Measurements from ENCODE around the gene PCBP3. TPM values are rescaled to one million over a fixed set of nuclear protein-coding genes. Genes with fewer than 3 reads are reported as not detected.

Gene PCBP3
- total and polyA plus RNA-seq, 10 of the 15 experiments (the other 5 are each of a cell fraction or from before 2014, with no cell fraction given), result 0.09 to 1.3 (median 0.46) TPM; not detected in 3

- ChIA-PET CTCF (interaction anchor here (1.5 kb wide), 1 partner anchor 10 kb away, joined by 6 read pairs; no protein-coding TSS in a partner anchor), RAD21 (ENCODE audit: unreplicated experiment) (no interaction called here), POLR2A (no interaction called here), SMC1A (ENCODE audit: uncharacterized antibody, unreplicated experiment) (no interaction called here)
- H3K27me3 ChIP-seq (replicated peaks in 1 of 2; ENCODE audit: control insufficient read depth in 2 of 2, insufficient read depth in 2 of 2, low read length in 1 of 2), result no peaks in the 10 kb centered on the region
- no peak overlapping the region for H3K4me3 ChIP-seq
- no peaks in the 10 kb centered on the region; the same call in 2 of the 3 replicates for H3K9me3 ChIP-seq (replicated peaks; ENCODE audit: control insufficient read depth, insufficient read depth, low read length)
- H3K9ac ChIP-seq (ENCODE audit: control insufficient read depth, insufficient read depth, low read length), result no peak overlapping the region
- no peak overlapping the region for H3K4me2 ChIP-seq (ENCODE audit: control insufficient read depth, insufficient read depth)
- H3K79me2 ChIP-seq (ENCODE audit: control insufficient read depth, insufficient read depth, low read length), result no peaks in the 10 kb centered on the region
- ATAC-seq (no peak), DNase-seq (ENCODE audit: low read depth, low spot score) (no peak), FAIRE-seq (no peak)
- TF ChIP-seq CHD1 (IDR thresholded peaks at IDR 0.05; ENCODE audit: low read depth, low read length) (no peak), MTA3 (IDR thresholded peaks at IDR 0.05; ENCODE audit: borderline replicate concordance, low read length) (no peak), CEBPB (IDR thresholded peaks at IDR 0.05; ENCODE audit: borderline replicate concordance in 1 of 2, low read depth in 2 of 2, low read length in 2 of 2) (no peak), SREBF1 (IDR thresholded peaks at IDR 0.05; ENCODE audit: low read length) (no peak), POLR2AphosphoS2 (IDR thresholded peaks at IDR 0.05; ENCODE audit: low read depth, low read length) (no peak), SPI1 (IDR thresholded peaks at IDR 0.05; ENCODE audit: borderline replicate concordance, insufficient read depth, low read depth, low read length) (no peak), NKRF (conservative IDR thresholded peaks at IDR 0.05) (no peak), RCOR1 (conservative IDR thresholded peaks at IDR 0.05; ENCODE audit: low read depth, low read length) (no peak), ZNF622 (IDR thresholded peaks at IDR 0.05) (no peak), MEF2A (IDR thresholded peaks at IDR 0.05; ENCODE audit: insufficient read depth, low read depth, low read length) (no peak), SUPT20H (IDR thresholded peaks at IDR 0.05; ENCODE audit: borderline replicate concordance, control insufficient read depth, low read depth, low read length) (no peak), STAT3 (IDR thresholded peaks at IDR 0.05; ENCODE audit: low read depth, low read length) (no peak), MYB (IDR thresholded peaks at IDR 0.05; ENCODE audit: borderline replicate concordance, low read depth, low read length) (no peak), ZNF207 (IDR thresholded peaks at IDR 0.05; ENCODE audit: borderline replicate concordance) (no peak), NFYB (IDR thresholded peaks at IDR 0.05; ENCODE audit: insufficient read depth, low read depth, low read length) (no peak)
- intact Hi-C loops (cut with micrococcal nuclease; ENCODE audit: unreplicated experiment), result no loop called here
- H4K20me1 ChIP-seq (ENCODE audit: control insufficient read depth, insufficient read depth), result no peaks in the 10 kb centered on the region
- H3K27ac ChIP-seq (ENCODE audit: control insufficient read depth, insufficient read depth), result no peak overlapping the region
- BruUV-seq (replicated peaks), result no TSS peak
- H3K36me3 ChIP-seq (ENCODE audit: control insufficient read depth in 2 of 2, insufficient read depth in 2 of 2, low read length in 1 of 2), result no peaks in the 10 kb centered on the region
- peaks cover 14% of the 10 kb centered on the region for H3K4me1 ChIP-seq (ENCODE audit: control insufficient read depth, insufficient read depth, low read length)
- in situ Hi-C loops (cut with MboI), result no loop called here
- 90% methylated on average over 20 of the region's 22 CpGs for WGBS (ENCODE audit: insufficient coverage, insufficient replicate concordance, low lambda C conversion rate, missing lambda C conversion rate)
- no peak overlapping the region for H2AFZ ChIP-seq (ENCODE audit: control insufficient read depth, low read depth, low read length)
These were observed 12.6 kb upstream of the PCBP3 start for GRCh38 chr21:45630876-45631275.

Data from GM12878 (cell line).